CD14-positive monocyte (primary cell): Measurements from ENCODE around the gene CCDC102B. TPM values are rescaled to one million over a fixed set of nuclear protein-coding genes. Genes with fewer than 3 reads are reported as not detected.

Source experiments
- DNase-seq, 3 donors: peaks; one replicate each; pipeline ENCODE4 v3.0.0-alpha.2; 2011 to 2022
- H2AFZ ChIP-seq: 2 replicates; pipeline ENCODE4 v1.6.0; 2012; ENCODE audit warnings: mild to moderate bottlenecking, low read depth, low read length, inconsistent platforms; ENCODE audit not compliant: insufficient read depth, poor library complexity, severe bottlenecking
- H3K27ac ChIP-seq, 2 donors: 1 replicate in 1 of 2; 2 replicates in 1 of 2; pipeline ENCODE4 v1.5.1; 2012 to 2013; ENCODE audit warnings: low read length in 2 of 2, control low read depth in 1 of 2, inconsistent platforms in 1 of 2, low read depth in 1 of 2, mild to moderate bottlenecking in 1 of 2
- H3K27me3 ChIP-seq, 2 donors: one replicate each; pipeline versions ENCODE4 v1.6.0 to v1.6.1; 2011 to 2013; ENCODE audit warnings: low read length in 2 of 2; ENCODE audit not compliant: control insufficient read depth in 2 of 2, insufficient read depth in 2 of 2
- H3K36me3 ChIP-seq, 2 donors: replicated peaks in 1 of 2; 1 replicate in 1 of 2; 2 replicates in 1 of 2; pipeline versions ENCODE4 v1.5.1 to v1.6.1; 2012 to 2013; ENCODE audit warnings: low read length in 2 of 2, control low read depth in 1 of 2, inconsistent platforms in 1 of 2, mild to moderate bottlenecking in 1 of 2; ENCODE audit not compliant: insufficient read depth in 2 of 2, control insufficient read depth in 1 of 2
- H3K4me1 ChIP-seq, 2 donors: 1 replicate in 1 of 2; 2 replicates in 1 of 2; pipeline versions ENCODE4 v1.5.1 to v1.6.1; 2012 to 2013; ENCODE audit warnings: low read length in 2 of 2, control low read depth in 1 of 2, inconsistent platforms in 1 of 2, mild to moderate bottlenecking in 1 of 2, moderate library complexity in 1 of 2; ENCODE audit not compliant: insufficient read depth in 2 of 2, control insufficient read depth in 1 of 2
- H3K4me2 ChIP-seq: replicated peaks from 2 replicates; pipeline ENCODE3; 2012; ENCODE audit warnings: low read length, moderate library complexity, mild to moderate bottlenecking; ENCODE audit not compliant: poor library complexity, severe bottlenecking; ENCODE audit errors: extremely low read depth
- H3K4me3 ChIP-seq, 3 experiments: fragments of 200-600 bp in 1 of 3; sonication (generic) in 1 of 3; replicated peaks in 1 of 3; 1 replicate in 2 of 3; 2 replicates in 1 of 3; pipeline ENCODE4 v1.5.1; 2011 to 2013; ENCODE audit warnings: low read length in 3 of 3, mild to moderate bottlenecking in 3 of 3, control low read depth in 2 of 3, low read depth in 2 of 3, inconsistent platforms in 1 of 3, moderate library complexity in 1 of 3
- H3K79me2 ChIP-seq: 2 replicates; pipeline ENCODE4 v1.6.0; 2012; ENCODE audit warnings: mild to moderate bottlenecking, control low read depth, inconsistent platforms, low read length, moderate library complexity; ENCODE audit not compliant: insufficient read depth
- H3K9ac ChIP-seq: 2 replicates; pipeline ENCODE4 v1.6.0; 2017; ENCODE audit warnings: low read length, mild to moderate bottlenecking; ENCODE audit not compliant: insufficient read depth, poor library complexity, severe bottlenecking
- H3K9me3 ChIP-seq, 2 donors: replicated peaks in 1 of 2; 1 replicate in 1 of 2; 2 replicates in 1 of 2; pipeline versions ENCODE4 v1.5.1 to v1.6.1; 2012 to 2013; ENCODE audit warnings: low read length in 2 of 2, control low read depth in 1 of 2; ENCODE audit not compliant: control insufficient read depth in 1 of 2, insufficient read depth in 1 of 2
- H4K20me1 ChIP-seq: 2 replicates; pipeline ENCODE4 v1.6.0; 2012; ENCODE audit warnings: mild to moderate bottlenecking, low read length, control low read depth, moderate library complexity; ENCODE audit not compliant: insufficient read depth
- H3K27ac Mint-ChIP-seq, 7 donors: one replicate each; pipeline ENCODE4 v1.8.0; 2020; ENCODE audit warnings: mild to moderate bottlenecking in 7 of 7, mixed read lengths in 7 of 7, moderate library complexity in 6 of 7, inconsistent platforms in 2 of 7
- H3K27me3 Mint-ChIP-seq, 3 donors: one replicate each; pipeline ENCODE4 v1.8.0; 2021 to 2022; ENCODE audit warnings: low read depth in 3 of 3, mild to moderate bottlenecking in 3 of 3, mixed read lengths in 3 of 3, moderate library complexity in 3 of 3, inconsistent platforms in 1 of 3
- H3K36me3 Mint-ChIP-seq, 2 donors: one replicate each; pipeline ENCODE4 v1.8.0; 2020; ENCODE audit warnings: mixed read lengths in 2 of 2, inconsistent platforms in 1 of 2, mild to moderate bottlenecking in 1 of 2
- H3K4me1 Mint-ChIP-seq: one replicate; pipeline ENCODE4 v1.8.0; 2020; ENCODE audit warnings: mild to moderate bottlenecking, mixed read lengths
- H3K4me3 Mint-ChIP-seq, 2 donors: one replicate each; pipeline ENCODE4 v1.8.0; 2020; ENCODE audit warnings: mild to moderate bottlenecking in 2 of 2, mixed read lengths in 2 of 2, moderate library complexity in 1 of 2
- H3K9me3 Mint-ChIP-seq, 7 donors: one replicate each; pipeline ENCODE4 v1.8.0; 2020 to 2022; ENCODE audit warnings: mixed read lengths in 7 of 7, mild to moderate bottlenecking in 6 of 7, moderate library complexity in 6 of 7, inconsistent platforms in 2 of 7
- WGBS: methylation state at CpG from one replicate; pipeline ENCODE4 v1.1.5; 2013; ENCODE audit warnings: missing lambda C conversion rate; ENCODE audit not compliant: insufficient coverage; 5-methylcytosine and 5-hydroxymethylcytosine counted together
- intact Hi-C, 2 donors: fragments of 100-400 bp; cut with micrococcal nuclease; formaldehyde crosslinking; loops; one replicate each; pipeline versions ENCODE4 v1.15.0 to v1.15.1; 2023
- polyA plus RNA-seq, 3 donors: library from polyadenylated mRNA; depleted of rRNA in 1 of 3; unstranded in 2 of 3; stranded (reverse) in 1 of 3; fragments of 300-500 nt in 2 of 3; fragments of >200 nt in 1 of 3; fragmentation: Illumina TruSeq in 2 of 3; gene quantifications; 1 replicate in 2 of 3; 2 replicates in 1 of 3; pipeline ENCODE4 v1.2.3, GENCODE V29; 2012 to 2021
- TF ChIP-seq, protein P1 (sequence below): fragments of 200-600 bp; IDR thresholded peaks from one replicate; pipeline ENCODE4 v1.8.0; 2022; ENCODE audit warnings: antibody characterized with exemption, mild to moderate bottlenecking

CCDC102B gene
- polyA plus RNA-seq, 3 donors, result 0.34 to 1.4 TPM; not detected in 1

DNA sequence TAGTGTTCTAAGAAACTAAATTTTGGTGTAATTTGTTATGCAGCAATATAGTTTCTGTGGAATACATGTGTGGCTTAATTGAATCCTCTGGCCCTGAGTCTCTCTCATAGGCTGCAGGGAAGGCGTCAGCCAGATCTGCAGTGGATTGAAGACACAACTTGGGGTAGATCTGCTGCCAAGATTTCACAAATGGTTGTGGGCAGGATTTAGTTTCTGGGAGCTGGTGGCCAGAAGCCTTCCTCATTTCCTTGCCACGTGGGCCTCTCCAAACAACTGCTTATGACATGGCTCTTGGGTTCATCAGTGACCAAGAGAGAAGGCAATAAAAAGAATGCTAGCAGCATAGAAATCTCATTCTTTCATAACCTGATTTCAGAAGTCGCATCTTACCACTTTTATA, 28.2 kb downstream of the CCDC102B start:
- Mint-ChIP-seq H3K27ac (no peak overlapping the region), H3K36me3 (no peaks in the 10 kb centered on the region), H3K4me3 (no peak overlapping the region), H3K4me1 (no peaks in the 10 kb centered on the region), H3K9me3 (peaks cover 0 to 1% (median 0%) of the 10 kb centered on the region in 7 donors), H3K27me3 (no peaks in the 10 kb centered on the region)
- Histone ChIP-seq H3K4me2 (no peak overlapping the region), H3K9ac (no peak overlapping the region), H3K79me2 (no peaks in the 10 kb centered on the region), H3K36me3 (no peaks in the 10 kb centered on the region), H3K27me3 (no peaks in the 10 kb centered on the region), H3K9me3 (no peaks in the 10 kb centered on the region), H2AFZ (no peak overlapping the region), H3K4me3 (no peak overlapping the region), H3K27ac (no peak overlapping the region), H4K20me1 (no peaks in the 10 kb centered on the region), H3K4me1 (no peaks in the 10 kb centered on the region)
- TF ChIP-seq, protein P1, sequence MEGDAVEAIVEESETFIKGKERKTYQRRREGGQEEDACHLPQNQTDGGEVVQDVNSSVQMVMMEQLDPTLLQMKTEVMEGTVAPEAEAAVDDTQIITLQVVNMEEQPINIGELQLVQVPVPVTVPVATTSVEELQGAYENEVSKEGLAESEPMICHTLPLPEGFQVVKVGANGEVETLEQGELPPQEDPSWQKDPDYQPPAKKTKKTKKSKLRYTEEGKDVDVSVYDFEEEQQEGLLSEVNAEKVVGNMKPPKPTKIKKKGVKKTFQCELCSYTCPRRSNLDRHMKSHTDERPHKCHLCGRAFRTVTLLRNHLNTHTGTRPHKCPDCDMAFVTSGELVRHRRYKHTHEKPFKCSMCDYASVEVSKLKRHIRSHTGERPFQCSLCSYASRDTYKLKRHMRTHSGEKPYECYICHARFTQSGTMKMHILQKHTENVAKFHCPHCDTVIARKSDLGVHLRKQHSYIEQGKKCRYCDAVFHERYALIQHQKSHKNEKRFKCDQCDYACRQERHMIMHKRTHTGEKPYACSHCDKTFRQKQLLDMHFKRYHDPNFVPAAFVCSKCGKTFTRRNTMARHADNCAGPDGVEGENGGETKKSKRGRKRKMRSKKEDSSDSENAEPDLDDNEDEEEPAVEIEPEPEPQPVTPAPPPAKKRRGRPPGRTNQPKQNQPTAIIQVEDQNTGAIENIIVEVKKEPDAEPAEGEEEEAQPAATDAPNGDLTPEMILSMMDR, result no peak
- 71% methylated on average over 2 of the region's 3 CpGs for WGBS
- DNase-seq, result no peak
- intact Hi-C loops, result no loop called here

DNA sequence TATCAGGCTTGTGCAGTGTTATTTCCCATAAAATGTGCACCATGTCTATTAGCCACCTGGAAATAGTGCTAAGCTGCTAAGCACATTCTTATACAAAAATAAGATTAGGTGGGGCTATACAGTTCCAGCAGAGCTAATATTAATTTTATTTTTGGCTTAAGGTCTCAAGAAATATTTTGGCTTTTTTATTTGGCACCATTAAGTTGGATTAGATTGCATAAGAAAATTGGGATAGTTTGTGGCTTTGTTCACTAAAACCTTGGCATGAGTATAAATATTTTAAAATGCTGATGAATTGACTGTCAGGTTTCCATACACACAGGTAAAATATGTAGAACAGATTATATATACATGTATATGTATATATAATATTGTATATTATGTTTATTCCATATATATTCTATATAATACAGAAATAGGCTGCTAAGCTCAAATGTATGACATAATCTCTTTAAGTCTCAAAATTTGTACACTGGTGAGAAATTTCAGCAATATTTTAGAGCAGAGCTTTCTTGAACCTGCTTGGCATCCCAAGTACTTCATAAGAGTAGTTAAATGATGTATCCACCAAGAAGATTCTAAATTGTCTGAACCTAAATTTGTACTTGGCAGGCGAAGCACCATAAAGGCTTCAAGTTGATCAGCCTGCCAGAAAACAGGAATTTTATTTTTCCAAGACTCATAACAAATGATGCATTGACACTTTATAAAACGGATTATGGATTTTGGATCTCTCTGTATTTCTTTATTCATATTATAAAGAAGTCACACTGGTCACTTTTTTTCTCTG, 32.6 kb downstream of the CCDC102B start:
- Histone ChIP-seq H3K27ac (no peak overlapping the region), H3K4me2 (no peak overlapping the region), H3K9ac (no peak overlapping the region), H3K79me2 (no peaks in the 10 kb centered on the region), H3K36me3 (no peaks in the 10 kb centered on the region), H3K9me3 (no peaks in the 10 kb centered on the region), H2AFZ (no peak overlapping the region), H3K27me3 (no peaks in the 10 kb centered on the region), H3K4me3 (no peak overlapping the region), H3K4me1 (no peaks in the 10 kb centered on the region), H4K20me1 (no peaks in the 10 kb centered on the region)
- DNase-seq, result no peak
- H3K9me3 Mint-ChIP-seq, result no peaks in the 10 kb centered on the region
- intact Hi-C loops, result no loop called here
- peaks cover 0 to 1% (median 0%) of the 10 kb centered on the region in 3 donors for H3K27me3 Mint-ChIP-seq
- TF ChIP-seq, protein P1, result no peak
- no peaks in the 10 kb centered on the region for H3K36me3 Mint-ChIP-seq
- no CpG with 5 or more reads among the region's 2 CpGs for WGBS
- no peaks in the 10 kb centered on the region for H3K4me1 Mint-ChIP-seq
- no peak overlapping the region for H3K27ac Mint-ChIP-seq
- H3K4me3 Mint-ChIP-seq, result no peak overlapping the region
